ENCODE measurements around the gene GC.

DNA sequence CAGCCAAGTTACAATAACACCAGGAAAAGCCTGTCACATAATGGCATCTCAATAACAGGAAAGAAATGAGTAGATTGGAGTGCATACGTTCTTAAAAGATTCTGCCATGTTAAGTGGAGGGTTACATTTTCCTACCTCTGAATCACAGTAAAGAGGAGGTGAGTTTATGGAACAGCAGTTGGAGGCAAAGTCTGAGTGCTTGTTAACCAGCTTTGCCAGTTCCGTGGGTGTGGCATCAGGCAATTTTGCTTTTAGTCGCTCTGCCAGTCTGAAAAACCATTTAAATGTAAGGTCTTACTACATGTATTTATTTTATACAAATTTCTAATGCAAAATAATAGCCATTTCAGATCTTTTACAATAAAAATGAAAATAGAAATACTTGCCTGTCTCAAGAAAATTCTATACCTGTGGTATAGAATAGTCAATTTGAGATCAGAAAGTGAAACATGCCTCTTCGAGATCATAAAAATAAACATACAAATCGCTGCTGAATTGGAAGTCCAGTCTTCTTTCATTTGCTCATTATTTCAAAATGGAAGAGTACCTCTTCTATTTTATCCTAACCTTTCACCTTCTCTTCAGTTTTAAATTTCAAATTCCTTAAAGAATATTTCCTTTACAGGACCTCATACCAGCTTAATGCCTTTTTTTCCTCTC lies 31.4 kb downstream of the GC start:
- TF ChIP-seq, protein P1, sequence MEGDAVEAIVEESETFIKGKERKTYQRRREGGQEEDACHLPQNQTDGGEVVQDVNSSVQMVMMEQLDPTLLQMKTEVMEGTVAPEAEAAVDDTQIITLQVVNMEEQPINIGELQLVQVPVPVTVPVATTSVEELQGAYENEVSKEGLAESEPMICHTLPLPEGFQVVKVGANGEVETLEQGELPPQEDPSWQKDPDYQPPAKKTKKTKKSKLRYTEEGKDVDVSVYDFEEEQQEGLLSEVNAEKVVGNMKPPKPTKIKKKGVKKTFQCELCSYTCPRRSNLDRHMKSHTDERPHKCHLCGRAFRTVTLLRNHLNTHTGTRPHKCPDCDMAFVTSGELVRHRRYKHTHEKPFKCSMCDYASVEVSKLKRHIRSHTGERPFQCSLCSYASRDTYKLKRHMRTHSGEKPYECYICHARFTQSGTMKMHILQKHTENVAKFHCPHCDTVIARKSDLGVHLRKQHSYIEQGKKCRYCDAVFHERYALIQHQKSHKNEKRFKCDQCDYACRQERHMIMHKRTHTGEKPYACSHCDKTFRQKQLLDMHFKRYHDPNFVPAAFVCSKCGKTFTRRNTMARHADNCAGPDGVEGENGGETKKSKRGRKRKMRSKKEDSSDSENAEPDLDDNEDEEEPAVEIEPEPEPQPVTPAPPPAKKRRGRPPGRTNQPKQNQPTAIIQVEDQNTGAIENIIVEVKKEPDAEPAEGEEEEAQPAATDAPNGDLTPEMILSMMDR (IDR thresholded peaks at IDR 0.05; ENCODE audit: low read depth, low read length, poor library complexity, severe bottlenecking) = no peak
- no peak for TF ChIP-seq EZH2phosphoT487 (IDR thresholded peaks at IDR 0.05; ENCODE audit: borderline replicate concordance, low read length)

Data from DOHH2 (cell line).